AG04450 (cell line): ENCODE data around the gene PPM1F. TPM values are rescaled to one million over a fixed set of nuclear protein-coding genes. Genes with fewer than 3 reads are reported as not detected.

ENCODE experiments used
- CTCF ChIA-PET: fragments of 300-600, 350-600 bp; formaldehyde crosslinking; extraction: SDS; loops from one replicate; lab custom pipeline; 2022; ENCODE audit warnings: antibody characterized with exemption, inconsistent platforms; lab: Charles Lee
- POLR2A ChIA-PET: fragments of 350-600 bp; formaldehyde crosslinking; extraction: SDS; loops from one replicate; lab custom pipeline; 2021; ENCODE audit warnings: antibody characterized with exemption, inconsistent platforms; lab: Yijun Ruan, JAX
- DNase-seq: peaks from one replicate; pipeline ENCODE4 v3.0.0-alpha.2; 2011; ENCODE audit warnings: low read depth, low spot score
- H3K27ac ChIP-seq: one replicate; pipeline ENCODE4 v1.5.1; 2012; ENCODE audit warnings: low read depth, low read length, control low read depth
- H3K27me3 ChIP-seq: one replicate; pipeline ENCODE4 v1.6.0; 2012; ENCODE audit warnings: low read length; ENCODE audit not compliant: control insufficient read depth, insufficient read depth
- H3K4me3 ChIP-seq: 2 replicates; pipeline ENCODE4 v1.5.1; 2011; ENCODE audit warnings: mild to moderate bottlenecking, low read depth, low read length, control low read depth
- H3K9me3 ChIP-seq: 2 replicates; pipeline ENCODE4 v1.5.1; 2012; ENCODE audit warnings: low read length; ENCODE audit not compliant: control insufficient read depth, insufficient read depth
- polyA plus RNA-seq: library from polyadenylated mRNA; depleted of rRNA; stranded (reverse); fragments of >200 nt; gene quantifications from 2 replicates; pipeline ENCODE4 v1.2.3, GENCODE V29; 2011
- TF ChIP-seq, protein P1 (sequence below): IDR thresholded peaks from 2 replicates; pipeline ENCODE4 v1.5.1; 2011; ENCODE audit warnings: low read depth, low read length, control low read depth, inconsistent platforms

Gene PPM1F
- polyA plus RNA-seq, 1 experiment = 17.7 TPM

DNA sequence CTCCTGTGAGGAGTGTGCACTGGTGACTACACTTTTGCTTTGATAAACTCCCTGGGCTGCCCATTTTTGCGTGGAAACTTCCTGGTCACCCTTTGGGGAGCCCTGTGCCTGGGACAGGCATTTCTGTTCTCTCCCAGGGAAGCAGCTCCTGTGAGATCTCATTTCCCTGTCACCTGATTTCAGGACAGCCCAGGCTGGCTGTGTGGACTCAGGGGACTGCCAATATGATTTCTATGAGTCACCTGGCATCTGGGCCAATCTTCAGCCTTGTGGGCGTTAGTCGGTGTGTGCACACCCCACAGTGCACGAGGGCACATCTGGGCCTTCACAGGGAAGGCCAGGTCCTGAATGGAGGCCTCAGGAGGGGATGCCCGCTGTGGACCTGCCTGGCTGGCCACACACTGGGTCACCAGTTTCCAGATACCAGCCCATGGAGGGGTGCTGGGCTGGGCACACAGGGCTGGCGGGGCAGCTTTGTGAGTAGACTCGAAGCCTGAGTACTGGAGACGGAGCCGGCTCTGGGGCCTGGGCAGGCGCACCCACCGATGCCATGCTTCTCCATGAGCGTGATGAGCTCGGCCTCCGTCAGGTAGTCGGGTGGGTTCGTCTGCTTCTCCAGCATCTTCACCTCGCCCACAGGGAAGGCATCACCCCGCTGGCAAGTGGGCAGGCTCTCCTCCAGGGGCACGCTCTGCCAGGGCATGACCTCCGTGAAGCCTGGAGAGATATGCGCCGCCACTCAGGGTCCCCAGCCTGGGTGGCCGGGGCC lies 9.4 kb upstream of the PPM1F start:
- H3K9me3 ChIP-seq = no peaks in the 10 kb centered on the region; the same call in 1 of the 2 replicates
- no peaks in the 10 kb centered on the region for H3K27me3 ChIP-seq
- TF ChIP-seq, protein P1, sequence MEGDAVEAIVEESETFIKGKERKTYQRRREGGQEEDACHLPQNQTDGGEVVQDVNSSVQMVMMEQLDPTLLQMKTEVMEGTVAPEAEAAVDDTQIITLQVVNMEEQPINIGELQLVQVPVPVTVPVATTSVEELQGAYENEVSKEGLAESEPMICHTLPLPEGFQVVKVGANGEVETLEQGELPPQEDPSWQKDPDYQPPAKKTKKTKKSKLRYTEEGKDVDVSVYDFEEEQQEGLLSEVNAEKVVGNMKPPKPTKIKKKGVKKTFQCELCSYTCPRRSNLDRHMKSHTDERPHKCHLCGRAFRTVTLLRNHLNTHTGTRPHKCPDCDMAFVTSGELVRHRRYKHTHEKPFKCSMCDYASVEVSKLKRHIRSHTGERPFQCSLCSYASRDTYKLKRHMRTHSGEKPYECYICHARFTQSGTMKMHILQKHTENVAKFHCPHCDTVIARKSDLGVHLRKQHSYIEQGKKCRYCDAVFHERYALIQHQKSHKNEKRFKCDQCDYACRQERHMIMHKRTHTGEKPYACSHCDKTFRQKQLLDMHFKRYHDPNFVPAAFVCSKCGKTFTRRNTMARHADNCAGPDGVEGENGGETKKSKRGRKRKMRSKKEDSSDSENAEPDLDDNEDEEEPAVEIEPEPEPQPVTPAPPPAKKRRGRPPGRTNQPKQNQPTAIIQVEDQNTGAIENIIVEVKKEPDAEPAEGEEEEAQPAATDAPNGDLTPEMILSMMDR = no peak
- DNase-seq = peak; percentile 13
- H3K27ac ChIP-seq = no peak overlapping the region
- ChIA-PET CTCF (interaction anchor here (1.4 to 3.1 kb wide), 2 partner anchors 10 kb away, joined by 4 to 15 read pairs; partner anchors contain the start of gene PPM1F), POLR2A (no interaction called here)
- H3K4me3 ChIP-seq = no peak overlapping the region

DNA sequence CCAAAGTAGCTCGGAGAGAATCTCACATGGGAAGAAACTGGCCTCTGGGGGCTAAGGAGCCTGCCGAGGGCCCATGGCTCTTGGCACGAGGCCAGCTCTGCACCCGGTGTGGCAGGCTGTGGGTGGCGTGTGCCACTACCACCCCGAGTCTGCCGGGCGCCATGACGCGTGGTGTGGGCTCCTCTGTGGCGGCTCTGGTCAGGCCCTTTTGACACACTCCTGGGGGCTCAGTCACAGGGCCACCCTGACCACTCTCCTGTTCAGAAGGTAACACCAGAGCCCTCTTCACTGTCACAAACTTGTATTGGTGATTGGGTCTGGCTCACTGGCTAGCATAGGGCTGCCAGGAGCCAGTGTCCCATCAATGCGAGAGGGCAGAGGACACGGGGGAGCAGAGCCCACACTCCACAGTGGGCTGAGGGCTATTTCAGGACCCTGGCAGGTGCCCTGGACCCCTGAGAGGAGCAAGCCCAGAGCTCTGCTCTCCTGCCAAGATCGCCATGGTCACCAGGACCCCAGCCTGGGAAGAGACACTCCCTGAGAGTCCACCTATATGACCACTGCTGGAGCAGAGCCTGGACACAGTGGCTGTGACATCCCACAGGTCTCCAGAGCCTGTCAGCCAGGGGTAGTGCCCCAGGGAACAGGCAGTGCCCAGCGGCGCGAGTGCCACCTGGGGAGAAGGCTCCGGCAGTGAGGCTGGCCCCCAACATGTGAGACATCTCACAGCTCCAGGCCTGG lies 8.6 kb upstream of the PPM1F start:
- ChIA-PET POLR2A (no interaction called here), CTCF (interaction anchor here (0.9 to 3.1 kb wide), 3 partner anchors 9 to 11 kb away, joined by 3 to 15 read pairs (median 4); partner anchors contain the start of gene PPM1F)
- TF ChIP-seq, protein P1 = no peak

GRCh38 chr22:21960200-21961126 lies 7.8 kb upstream of the PPM1F start:
- Histone ChIP-seq H3K9me3 (no peaks in the 10 kb centered on the region; the same call in 1 of the 2 replicates), H3K27me3 (no peaks in the 10 kb centered on the region), H3K4me3 (no peak overlapping the region), H3K27ac (no peak overlapping the region)
- TF ChIP-seq, protein P1 = no peak
- no peak for DNase-seq
- ChIA-PET POLR2A (no interaction called here), CTCF (interaction anchor here (0.9 to 1.4 kb wide), 2 partner anchors 8 to 12 kb away, joined by 3 to 4 read pairs; partner anchors contain the start of gene PPM1F)

More for the DNA sequence above, 8.6 kb upstream of the PPM1F start:
- no peak for DNase-seq
- H3K4me3 ChIP-seq = no peak overlapping the region
- no peaks in the 10 kb centered on the region for H3K27me3 ChIP-seq
- no peaks in the 10 kb centered on the region; the same call in 1 of the 2 replicates for H3K9me3 ChIP-seq
- H3K27ac ChIP-seq = no peak overlapping the region

DNA sequence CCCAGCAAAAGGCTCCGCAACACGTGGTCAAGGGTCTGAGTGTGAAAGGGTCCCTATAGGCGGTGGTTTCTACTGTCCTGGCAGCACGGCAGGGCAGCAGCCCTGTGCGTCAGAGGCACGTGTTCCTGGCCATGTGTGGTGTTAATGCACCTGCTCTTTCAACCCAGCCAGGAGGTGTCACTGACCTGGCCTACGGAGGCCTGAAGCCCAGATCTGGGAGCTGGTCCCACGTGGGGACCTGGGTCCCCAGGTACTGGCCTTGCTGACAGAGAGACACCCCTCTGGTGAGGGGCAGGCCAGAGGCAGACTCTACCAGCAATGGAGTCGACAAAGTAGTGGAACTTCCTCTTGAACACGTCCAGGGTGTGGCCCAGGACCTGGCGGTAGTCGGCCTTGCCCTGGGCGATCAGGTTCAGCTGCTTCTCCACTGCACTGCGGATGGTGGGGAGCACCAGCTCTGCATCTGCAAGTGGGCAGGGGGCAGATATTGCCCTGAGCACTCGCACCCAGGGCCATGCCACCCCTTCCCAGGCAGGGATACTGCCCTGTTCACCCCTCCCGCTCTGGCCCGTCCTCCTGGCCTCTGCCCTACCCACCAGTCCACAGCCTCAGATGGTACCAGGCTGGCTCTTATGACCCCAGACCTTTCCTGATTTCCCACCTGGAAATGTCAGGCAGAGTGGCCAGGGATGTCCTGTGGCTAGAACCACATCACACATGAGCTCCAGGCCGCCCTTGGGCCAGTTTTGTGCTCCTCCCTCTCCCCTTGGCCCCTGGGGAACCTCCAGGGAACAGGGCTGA lies 6.8 kb upstream of the PPM1F start:
- Histone ChIP-seq H3K4me3 (no peak overlapping the region), H3K27ac (no peak overlapping the region), H3K9me3 (no peaks in the 10 kb centered on the region; the same call in 1 of the 2 replicates), H3K27me3 (no peaks in the 10 kb centered on the region)
- ChIA-PET POLR2A (no interaction called here), CTCF (no interaction called here)
- TF ChIP-seq, protein P1 = no peak
- DNase-seq = no peak
